Activated T-cell treated with anti-CD3 and anti-CD28 coated beads for 24 hours (primary cell): ENCODE results near the gene MARS2.
"Not testable (repeated sequence)": the region's sequence is repeated elsewhere in the genome, so short reads cannot be mapped to it uniquely, and the experiment has no call there.

ENCODE experiments used
- DNase-seq: peaks from one replicate; pipeline ENCODE4 v3.0.0-alpha.2; 2020; ENCODE audit warnings: low read depth

Gene MARS2

GRCh38 chr2:197705121-197705911, at the start of gene MARS2:
Gene MARS2, plus strand, starts transcription at chr2:197705369. Its CDS starts 37 bp downstream, at chr2:197705406.
- DNase-seq = peak; percentile 91

GRCh38 chr2:197657562-197657961, 47.6 kb upstream of the MARS2 start:
- DNase-seq = no peak

- DNase-seq = no peak
Measured at GRCh38 chr2:197661626-197662025, 43.5 kb upstream of the MARS2 start.

DNA sequence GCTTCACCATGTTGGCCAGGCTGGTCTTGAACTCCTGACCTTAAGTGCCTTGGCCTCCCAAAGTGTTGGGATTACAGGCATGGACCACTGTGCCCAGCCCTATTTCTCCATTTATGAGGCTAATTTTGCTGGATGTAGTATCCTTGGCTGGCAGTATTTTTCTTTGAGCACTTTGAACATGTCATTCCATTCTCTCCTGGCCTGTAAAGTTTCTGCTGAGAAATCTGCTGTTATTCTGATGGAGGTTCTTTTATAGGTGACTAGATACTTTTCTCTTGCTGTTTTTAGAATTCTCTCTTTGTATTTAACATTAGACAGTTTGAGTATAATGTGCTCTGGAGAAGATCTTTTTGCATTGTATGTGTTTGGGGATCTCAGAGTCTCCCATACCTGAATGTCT, 38.9 kb upstream of the MARS2 start:
- no peak for DNase-seq

DNA sequence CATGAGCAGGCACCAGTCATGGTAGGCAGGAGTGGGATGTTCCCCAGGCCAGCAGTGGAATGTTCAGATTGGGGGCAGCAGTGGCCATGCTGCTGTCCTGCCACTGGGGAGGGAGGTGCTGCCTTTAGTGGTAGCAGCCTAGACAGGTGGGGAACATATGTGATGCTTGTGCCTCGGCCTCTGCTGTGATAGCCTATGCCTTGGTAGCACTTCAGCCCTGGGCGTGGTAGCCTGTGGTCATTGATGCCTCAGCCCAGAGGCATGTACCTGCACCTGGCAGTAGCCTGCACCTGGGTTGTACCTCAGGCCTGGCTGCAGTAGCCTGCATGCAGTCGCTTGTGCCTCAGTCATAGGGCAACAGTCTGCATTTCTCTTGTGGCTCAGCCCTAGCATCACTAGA, 36.9 kb upstream of the MARS2 start:
- no peak for DNase-seq

DNA sequence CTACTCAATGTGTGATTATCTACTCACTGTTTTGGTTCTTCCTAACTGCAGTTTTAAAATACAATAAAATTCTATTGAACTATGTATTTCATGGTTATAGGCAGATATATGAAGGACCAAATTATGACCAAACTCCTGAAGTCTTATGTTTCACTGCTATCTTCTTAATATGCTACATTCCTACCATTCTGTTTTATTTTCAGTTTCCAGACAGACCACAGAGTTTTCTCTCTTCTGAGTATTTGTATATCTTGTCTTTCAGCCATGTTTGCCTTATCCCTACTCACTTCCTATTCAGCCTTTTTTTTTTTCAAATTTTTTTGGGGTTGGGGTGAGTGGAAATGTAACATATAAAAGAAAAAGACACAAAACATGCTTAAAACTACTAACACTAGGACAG, 36.1 kb upstream of the MARS2 start:
- DNase-seq = no peak

- DNase-seq = no peak
Measured at GRCh38 chr2:197672371-197672893, 32.7 kb upstream of the MARS2 start.

- DNase-seq = no peak
Measured at GRCh38 chr2:197673106-197673505, 32.1 kb upstream of the MARS2 start.

DNA sequence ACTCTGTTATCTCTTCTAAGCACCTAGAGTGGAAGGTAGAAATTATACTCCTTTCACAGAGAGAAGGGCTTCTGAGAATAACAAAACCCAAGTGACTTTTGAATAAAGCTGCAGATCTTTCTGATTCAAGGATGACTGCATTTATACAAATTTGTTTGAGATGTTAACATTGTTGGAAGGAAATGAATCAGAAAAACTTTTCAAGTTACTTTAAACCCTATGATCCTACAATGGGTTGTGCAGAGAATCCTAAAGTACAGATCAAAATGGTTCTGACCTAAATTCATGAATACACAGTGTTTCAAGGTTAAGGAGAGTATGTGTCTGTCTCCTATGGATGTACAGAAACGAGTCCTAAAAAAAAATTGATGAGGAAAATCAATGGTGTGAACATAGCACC, 31.6 kb upstream of the MARS2 start:
- no peak for DNase-seq

DNA sequence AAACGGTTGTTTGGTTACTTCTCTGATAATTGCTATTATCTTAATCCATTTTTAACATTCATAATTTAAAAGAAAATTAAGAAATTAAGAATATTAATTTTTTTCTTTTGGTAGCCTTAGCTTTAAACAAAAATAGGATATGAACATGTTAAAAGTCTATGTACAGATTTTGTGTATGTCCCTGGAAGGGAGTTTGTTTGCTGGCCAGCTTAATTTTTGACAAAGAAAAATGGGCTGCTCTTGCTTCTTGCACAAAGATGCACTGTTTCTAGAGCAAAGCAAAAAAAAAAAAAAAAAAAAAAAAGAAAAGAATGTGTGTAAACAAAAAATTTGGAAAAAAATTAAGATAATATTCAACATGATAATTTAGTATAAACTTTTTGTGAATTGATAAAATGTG, 31.1 kb upstream of the MARS2 start:
- DNase-seq = no peak

DNA sequence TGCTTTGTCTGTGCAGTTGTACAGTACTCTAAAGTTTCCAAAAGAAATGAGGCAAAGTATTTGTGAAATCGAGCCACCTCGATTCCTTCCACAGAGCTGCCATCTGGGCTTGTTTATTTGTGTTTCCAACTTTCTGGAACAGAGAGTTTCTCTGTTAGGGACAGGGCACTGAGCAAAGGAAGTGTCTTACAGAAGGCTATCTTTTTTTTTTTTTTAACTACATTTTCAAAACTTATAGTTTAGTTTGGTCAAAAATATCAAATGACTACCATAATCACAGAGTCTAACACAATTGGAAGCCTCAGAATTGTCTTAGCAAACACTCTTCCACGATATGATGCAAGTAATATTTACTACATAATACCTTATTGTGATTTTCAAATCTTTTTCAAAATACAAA, 30.6 kb upstream of the MARS2 start:
- no peak for DNase-seq

GRCh38 chr2:197675246-197675645, 29.9 kb upstream of the MARS2 start, which contains the start of gene RFTN2:
Gene RFTN2, minus strand, starts transcription at chr2:197675587. Its CDS starts 129 bp downstream, at chr2:197675458.
- DNase-seq = no peak

- no peak for DNase-seq
Measured at GRCh38 chr2:197675711-197676188, 29.4 kb upstream of the MARS2 start.

GRCh38 chr2:197677056-197677455, 28.1 kb upstream of the MARS2 start:
- DNase-seq = no peak

DNA sequence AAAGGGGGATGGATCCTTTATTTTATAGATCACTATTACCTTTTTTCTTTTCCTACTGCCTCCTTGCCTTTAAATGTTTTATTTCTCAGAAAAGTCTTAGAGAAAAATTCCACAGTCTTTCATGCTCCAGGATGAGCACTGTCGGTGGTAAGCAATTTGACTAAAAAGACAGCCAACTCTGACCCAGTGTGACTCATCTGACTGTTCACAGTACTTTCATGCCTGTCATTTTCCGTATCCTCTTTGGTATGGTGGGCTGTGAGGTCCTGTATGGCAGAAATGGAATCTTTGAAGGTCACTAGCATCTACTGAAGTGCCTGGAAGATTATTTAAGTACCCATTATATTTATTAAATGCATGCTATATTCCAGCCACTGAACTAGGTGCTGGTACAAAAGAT, 27.7 kb upstream of the MARS2 start:
- DNase-seq = no peak

GRCh38 chr2:197695206-197695605, 10.0 kb upstream of the MARS2 start:
- DNase-seq = not testable (repeated sequence)

DNA sequence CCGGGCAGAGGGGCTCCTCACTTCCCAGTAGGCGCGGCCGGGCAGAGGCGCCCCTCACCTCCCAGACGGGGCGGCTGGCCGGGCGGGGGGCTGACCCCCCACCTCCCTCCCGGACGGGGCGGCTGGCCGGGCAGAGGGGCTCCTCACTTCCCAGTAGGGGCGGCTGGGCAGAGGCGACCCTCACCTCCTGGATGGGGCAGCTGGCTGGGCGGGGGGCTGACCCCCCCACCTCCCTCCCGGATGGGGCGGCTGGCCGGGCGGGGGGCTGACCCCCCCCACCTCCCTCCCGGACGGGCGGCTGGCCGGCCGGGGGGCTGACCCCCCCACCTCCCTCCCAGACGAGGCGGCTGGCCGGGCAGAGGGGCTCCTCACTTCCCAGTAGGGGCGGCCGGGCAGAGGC, 9.2 kb upstream of the MARS2 start:
- not testable (repeated sequence) for DNase-seq

GRCh38 chr2:197696571-197696970, 8.6 kb upstream of the MARS2 start:
- DNase-seq = not testable (repeated sequence)

DNA sequence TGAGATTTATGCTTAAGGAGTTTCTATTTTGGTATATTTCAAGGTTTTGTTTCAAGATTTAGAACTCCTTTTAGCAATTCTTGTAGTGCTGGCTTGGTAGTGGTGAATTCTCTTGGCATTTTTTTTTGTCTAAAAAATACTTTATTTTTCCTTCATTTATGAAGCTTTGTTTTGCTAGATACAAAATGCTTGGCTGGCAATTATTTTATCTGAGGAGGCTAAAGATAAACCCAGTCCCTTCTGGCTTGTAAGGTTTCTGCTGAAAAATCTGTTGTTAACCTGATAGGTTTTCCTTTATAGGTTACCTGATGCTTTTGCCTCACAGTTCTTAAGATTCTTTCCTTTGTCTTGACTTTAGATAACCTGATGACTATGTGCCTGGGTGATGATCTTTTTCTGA, 5.4 kb upstream of the MARS2 start:
- DNase-seq = not testable (repeated sequence)

GRCh38 chr2:197700960-197701359, 4.2 kb upstream of the MARS2 start:
- DNase-seq = no peak

- no peak for DNase-seq
Measured at GRCh38 chr2:197704434-197705120, 592 bp upstream of the MARS2 start.

DNA sequence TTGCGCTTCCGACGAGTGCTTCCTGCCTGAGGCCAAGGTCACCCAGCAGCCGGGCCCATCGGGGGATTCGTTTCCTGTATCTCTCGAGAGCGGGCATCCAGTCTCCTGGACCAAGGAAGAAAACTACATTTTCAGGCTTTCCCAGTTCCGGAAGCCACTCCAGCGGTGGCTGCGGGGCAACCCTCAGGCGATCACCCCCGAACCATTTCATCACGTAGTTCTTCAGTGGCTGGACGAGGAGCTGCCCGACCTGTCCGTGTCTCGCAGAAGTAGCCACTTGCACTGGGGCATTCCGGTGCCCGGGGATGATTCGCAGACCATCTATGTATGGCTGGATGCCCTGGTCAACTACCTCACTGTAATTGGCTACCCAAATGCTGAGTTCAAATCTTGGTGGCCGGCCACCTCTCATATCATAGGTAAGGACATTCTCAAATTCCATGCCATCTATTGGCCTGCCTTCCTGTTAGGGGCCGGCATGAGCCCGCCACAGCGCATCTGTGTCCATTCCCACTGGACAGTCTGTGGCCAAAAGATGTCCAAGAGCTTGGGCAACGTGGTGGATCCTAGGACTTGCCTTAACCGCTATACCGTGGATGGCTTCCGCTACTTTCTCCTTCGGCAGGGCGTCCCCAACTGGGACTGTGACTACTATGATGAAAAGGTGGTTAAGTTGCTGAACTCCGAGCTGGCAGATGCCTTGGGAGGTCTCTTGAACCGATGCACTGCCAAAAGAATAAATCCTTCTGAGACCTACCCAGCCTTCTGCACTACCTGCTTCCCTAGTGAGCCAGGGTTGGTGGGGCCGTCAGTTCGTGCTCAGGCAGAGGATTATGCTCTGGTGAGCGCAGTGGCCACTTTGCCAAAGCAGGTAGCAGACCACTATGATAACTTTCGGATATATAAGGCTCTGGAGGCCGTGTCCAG, 1.0 kb downstream of the MARS2 start:
- DNase-seq = no peak
